Fibroblast of the aortic adventitia (primary cell): ENCODE data around the gene PPP1R1A. TPM values are rescaled to one million over a fixed set of nuclear protein-coding genes. Genes with fewer than 3 reads are reported as not detected.

Experiments
- DNase-seq: peaks from one replicate; pipeline ENCODE4 v3.0.0-alpha.2; 2010; ENCODE audit warnings: low read depth
- H3K4me3 ChIP-seq: 2 replicates; pipeline ENCODE4 v1.5.1; 2011; ENCODE audit warnings: low read depth, mild to moderate bottlenecking, control low read depth, low read length, moderate library complexity
- CTCF ChIP-seq: IDR thresholded peaks from 2 replicates; pipeline ENCODE4 v1.5.1; 2011; ENCODE audit warnings: mild to moderate bottlenecking, low read length, control low read depth, inconsistent platforms; ENCODE audit not compliant: insufficient read depth
- total RNA-seq: library from RNA; depleted of rRNA; stranded (reverse); fragments of >200 nt; gene quantifications from 2 replicates; pipeline ENCODE4 v1.2.3, GENCODE V29; 2012; ENCODE audit warnings: low replicate concordance

PPP1R1A gene
- total RNA-seq, 1 donor = not detected

- no peak for TF ChIP-seq CTCF
- no peak overlapping the region for H3K4me3 ChIP-seq
- no peak for DNase-seq
Measured at GRCh38 chr12:54586620-54587019, 1.8 kb downstream of the PPP1R1A start.

DNA sequence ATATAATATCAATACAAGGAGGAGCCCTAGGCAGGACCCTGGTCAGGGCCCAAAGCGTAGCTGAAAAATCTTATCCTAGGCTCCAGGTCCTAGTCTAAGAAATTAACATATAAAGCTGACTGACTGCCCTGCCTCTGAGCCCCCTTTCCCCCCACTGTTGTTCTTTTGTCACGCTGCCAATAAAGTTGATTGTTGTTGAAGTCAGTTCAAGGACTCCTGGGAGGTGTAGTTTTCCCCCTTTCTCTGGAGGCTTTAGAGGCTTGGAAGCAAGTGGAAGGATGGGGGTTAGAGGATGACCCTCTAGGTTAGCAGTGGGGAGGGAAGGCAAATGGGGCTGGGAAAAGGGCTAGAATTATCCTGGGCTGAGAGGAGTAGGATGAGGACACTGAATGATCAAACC, 3.2 kb downstream of the PPP1R1A start:
- H3K4me3 ChIP-seq = no peak overlapping the region
- no peak for TF ChIP-seq CTCF
- DNase-seq = no peak

DNA sequence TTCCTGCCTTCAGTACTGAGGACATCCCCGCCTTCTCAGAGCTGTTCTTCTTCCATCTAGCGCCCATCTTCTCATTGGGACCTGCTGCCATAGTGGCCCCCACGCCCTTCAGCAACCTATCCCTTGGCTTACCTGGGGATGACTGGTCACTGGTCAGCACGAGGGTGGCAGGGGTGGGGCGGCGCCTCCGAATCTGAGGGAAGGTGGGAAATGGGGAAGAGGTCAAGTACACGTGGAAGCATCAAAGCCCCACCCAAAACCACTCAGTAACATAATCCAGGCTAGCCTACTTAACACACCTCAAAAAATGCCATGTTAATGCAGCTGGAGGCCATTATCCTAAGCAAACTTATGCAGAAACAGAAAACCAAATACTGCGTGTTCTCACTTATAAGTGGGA, 4.3 kb downstream of the PPP1R1A start:
- no peak for DNase-seq
- H3K4me3 ChIP-seq = no peak overlapping the region
- no peak for TF ChIP-seq CTCF

DNA sequence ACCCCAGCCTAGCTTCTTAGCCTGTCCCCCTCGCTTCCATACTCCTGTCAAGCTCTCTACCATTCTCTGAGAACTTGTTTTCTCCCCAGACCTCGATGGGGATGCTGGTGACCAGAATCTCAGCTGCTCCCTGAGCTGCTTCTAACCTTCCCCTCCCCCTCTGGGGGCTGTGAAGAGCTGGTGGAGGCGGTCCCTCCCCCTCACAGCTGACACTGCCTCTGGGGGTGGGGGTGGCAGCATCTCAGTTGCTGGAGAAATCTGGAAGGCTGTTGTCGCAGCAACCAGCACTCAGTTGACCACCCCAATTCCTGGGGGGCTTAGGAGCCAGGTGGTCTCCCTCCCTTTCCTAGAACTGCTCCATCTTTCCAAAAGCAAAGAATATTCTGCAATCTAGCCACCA, 4.7 kb downstream of the PPP1R1A start:
- no peak for DNase-seq
- no peak for TF ChIP-seq CTCF
- H3K4me3 ChIP-seq = no peak overlapping the region

- TF ChIP-seq CTCF = no peak
- H3K4me3 ChIP-seq = no peak overlapping the region
- DNase-seq = no peak
Measured at GRCh38 chr12:54581412-54581811, 7.0 kb downstream of the PPP1R1A start.

GRCh38 chr12:54579696-54580333, 8.6 kb downstream of the PPP1R1A start:
- no peak overlapping the region for H3K4me3 ChIP-seq
- peak; percentile 78 for DNase-seq
- TF ChIP-seq CTCF = peak; percentile 100

DNA sequence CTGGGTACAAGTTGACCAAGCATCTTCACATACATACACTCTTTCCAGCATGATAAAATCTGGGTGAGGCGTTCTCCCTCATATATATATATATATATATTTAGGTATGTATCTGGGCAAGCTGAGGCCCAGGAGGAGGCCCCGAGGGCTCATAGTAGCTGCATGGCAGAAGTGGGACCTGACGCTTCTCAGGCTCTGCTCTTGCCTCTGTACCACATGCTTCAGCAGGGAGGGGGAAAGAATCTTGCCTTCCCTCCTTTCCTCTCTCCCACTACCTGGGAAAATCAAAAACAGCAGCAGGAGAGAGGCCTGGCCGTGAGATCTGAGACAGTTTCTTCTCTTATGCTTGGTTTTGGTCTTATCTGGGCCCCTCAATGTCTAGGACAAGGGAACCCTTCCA, 9.2 kb downstream of the PPP1R1A start:
- DNase-seq = no peak
- no peak for TF ChIP-seq CTCF
- H3K4me3 ChIP-seq = no peak overlapping the region
